HL-60/S4 (cell line): ENCODE data around the gene CCDC66.

Source experiments
- in situ Hi-C: fragments of 300-500 bp; cut with MboI; formaldehyde crosslinking; loops from 2 replicates; pipeline ENCODE4 v1.14.3; 2022; ENCODE audit warnings: low sequenced_read_pairs

Gene CCDC66

DNA sequence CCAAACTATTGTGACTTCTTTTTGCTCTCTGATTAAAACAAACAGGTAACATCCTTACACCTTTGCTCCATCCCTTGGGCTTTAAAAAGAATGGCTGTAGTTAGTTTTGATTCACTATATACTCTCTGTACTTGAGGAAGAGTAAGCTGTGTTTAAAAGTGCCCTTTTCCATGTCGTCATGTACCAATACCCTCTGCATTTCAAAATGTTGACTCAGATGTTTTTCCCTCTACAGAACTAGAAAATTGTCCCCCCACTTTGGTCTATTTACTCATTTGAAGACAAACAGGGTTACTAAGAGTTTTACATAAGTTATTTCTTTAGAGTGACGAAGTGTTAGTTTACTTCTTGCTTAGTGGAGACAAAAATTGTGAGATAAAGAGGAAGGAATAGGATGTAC lies 63.4 kb downstream of the CCDC66 start:
- in situ Hi-C loops: no loop called here

DNA sequence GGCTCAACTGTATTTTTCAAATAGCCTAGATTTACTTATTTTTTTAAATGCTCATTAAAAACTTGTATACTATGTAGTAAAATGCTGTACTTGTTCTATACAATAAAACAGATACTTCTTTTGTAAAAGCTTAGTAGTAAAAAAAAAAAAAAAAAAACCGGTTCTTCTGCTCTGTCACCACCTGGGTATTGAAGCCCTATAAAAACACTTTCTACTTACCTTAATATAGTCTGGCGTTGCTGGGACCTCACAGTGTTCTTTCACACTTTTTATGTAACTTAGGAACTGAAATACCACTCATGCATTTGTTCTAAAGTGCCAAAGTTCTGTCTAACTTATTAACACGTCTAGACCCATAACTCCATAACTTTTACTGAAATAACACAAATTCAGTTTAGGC lies 64.7 kb downstream of the CCDC66 start:
- in situ Hi-C loops: no loop called here

DNA sequence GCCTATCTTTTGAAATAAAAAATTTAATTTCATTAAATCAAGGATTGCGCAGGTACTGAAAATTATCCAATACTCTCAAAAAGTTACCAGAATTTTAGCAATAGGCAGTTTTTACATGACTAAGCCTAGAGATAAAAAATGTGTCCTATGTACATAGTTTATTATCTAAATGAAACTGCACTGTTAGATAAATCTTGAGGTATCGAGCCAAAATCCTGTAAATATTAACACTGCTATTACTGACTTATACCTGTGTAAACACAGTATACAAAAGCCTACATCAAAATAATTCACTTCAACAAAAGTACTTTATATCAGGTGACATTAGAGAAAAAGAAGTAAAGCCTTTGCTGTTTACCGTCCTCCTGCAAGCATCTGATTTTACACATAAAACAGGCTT lies 65.4 kb downstream of the CCDC66 start:
- in situ Hi-C loops: no loop called here

DNA sequence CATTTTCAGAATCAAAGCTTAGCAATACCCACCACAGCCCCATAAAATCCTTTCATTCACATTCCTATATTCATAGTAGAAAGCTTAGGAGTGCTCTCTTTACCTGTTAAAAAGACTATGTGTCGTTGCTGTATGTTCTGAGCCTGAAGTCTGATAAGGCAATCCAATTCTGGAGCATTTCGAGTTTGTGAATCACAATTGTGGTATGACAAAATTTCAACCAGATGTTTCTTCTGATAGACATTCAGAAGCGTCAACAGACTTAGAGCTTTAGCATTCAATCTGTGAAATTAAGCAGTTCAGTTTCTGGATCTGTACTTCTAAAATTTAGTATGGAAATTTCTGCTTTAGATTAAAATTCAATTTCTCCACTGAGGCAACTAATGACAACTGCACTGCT lies 67.8 kb downstream of the CCDC66 start:
- in situ Hi-C loops: no loop called here

DNA sequence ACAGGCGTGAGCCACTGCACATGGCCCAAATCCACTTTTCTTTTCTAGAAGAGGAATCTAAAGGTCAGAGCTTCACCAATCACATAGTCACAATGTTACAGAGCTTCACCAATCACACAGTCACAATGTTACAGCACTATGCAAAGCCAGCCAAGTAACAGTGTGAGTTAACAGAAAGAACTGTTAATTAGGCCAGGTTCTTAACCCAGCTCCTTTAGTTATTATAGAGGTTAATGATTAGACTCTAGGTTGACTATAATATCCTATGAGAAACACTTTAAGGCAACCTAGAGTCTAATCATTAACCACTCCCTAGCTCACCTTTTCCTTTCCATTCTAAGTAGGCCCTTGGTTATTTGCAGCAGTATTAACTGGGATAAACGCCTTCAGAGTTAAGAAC lies 72.1 kb downstream of the CCDC66 start:
- in situ Hi-C loops: no loop called here

DNA sequence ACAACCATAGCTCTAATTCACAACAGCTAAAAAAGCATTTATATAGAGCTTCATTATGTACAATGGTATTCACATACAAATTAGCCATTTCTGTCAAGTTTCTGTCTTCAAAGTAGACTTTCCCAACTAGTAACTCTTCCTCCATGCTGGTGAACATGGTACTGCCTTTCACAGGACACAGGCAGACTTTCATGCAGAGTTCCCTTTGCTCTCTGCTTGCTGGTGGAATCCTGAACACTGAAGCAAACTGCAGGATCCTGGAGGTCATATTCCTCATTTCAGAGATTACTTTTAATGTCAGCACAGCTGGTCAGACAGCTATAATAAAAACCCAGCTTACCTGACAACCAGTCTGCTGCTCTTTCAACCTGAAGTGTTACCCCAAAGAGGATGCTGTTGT lies 72.5 kb downstream of the CCDC66 start:
- in situ Hi-C loops: no loop called here

DNA sequence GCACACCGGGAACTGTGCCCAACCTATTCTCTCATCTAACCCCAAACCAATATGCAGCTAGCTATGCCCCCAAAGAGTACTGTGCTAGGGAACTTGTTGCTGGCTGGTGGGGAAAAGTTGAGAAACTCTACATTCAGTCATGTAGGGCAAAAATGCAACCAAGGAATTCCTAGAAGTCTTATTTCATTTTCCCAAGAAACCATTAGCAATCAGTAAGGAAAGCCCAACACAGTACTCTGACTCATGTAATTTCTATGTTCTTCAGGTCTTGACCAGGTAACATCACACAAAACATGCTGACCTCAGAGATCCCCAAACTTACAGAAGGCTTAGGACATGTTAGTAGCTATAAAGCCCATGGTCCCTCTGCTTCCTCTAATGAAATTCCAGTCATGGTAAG lies 74.0 kb downstream of the CCDC66 start:
- in situ Hi-C loops: no loop called here

DNA sequence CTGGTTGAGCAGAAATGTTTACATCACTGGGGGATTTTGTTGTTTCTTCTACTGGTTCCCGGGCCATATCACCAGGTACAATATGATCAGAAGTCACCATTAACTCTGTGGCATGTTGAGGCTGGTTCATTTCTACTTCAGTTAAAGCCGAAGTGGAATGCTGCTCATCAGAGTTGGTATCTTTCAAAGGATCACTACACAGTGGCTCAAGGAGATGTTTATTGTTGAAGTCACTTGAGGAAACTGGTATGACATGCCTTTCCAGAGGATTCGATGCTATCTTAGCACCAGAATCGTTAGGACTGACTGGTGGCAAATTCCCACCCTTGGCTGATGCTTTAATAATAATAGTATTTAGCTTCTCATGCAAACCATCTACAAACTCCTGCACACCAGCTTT lies 76.2 kb downstream of the CCDC66 start:
- in situ Hi-C loops: no loop called here

DNA sequence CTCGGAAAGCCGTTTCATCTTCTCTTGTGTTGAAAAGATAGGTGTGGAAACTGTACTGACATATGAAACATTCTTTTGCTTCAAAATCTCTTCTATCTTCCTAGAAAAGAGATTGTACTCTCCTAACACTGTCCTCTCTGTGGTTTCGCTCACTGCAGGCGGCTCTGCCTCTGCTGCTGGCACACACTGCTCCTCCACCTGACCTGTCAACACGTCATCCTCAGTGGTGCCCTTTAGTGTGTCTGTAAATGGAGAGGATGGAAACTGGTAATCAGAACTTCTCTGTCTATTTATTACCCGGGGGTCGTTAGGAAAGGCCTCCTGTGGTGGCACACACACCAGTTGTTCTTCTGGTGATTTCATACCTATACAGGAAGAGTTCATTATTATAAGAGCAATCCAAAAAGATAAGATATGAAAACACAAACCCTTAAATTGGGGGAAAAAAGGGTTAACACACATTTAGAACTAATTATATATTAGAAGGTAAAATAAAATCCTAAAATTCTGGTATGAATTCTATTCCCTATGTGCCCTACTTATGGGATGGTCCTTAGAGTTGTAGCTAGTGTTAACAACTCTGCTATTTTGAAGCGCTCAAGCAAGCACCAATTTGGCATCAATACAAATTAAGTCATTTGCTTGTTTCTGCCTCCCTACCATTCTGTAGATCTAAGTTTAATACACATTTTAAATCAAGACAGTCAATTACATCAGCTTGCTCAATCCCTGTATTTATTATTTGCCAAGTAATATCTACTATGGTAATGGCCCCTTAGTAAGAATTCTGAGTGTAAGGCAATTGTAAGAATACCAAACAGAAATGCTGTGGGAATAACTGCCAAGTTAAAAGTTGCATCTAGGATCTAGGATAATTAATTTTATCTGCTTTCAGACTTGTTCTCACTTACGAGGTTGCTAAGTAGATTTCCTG lies 76.9 kb downstream of the CCDC66 start:
- in situ Hi-C loops: no loop called here

DNA sequence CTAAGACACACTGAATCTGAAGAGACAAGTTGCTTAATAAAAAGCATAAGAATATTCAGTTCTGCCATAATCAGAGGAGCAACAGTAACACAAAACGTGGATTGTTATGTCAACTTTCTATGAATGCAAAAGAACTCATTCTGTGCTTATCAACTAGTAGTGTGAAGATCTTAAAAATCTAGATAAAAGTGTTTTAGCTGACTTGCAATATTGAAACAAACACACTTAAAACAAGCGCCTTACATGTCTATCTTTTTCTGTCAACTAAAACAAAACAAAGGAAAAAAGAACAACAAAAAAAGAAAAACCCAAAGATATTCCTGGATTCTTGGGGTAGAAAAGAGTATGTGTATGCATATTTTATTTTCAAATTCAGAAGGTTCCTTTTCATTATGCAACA lies 88.4 kb downstream of the CCDC66 start:
- in situ Hi-C loops: no loop called here

DNA sequence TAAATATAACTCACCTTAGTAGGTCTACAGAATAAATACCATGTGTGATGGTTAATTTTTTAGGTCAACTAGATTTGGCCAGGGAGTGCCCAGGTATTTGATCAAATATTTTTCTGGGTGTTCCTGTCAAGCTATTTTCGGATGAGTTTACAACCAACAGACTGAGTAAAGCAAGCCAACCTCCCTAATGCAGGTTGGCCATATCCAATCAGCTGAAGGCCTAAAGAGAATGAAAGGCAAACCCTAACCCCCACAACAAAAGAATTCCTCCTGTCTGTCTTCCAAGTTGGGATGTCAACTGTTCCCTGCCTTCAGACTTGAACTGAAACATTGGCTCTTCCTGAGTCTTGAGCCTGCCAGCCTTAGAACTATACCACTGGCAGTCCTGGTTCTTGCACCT lies 97.5 kb downstream of the CCDC66 start:
- in situ Hi-C loops: no loop called here

DNA sequence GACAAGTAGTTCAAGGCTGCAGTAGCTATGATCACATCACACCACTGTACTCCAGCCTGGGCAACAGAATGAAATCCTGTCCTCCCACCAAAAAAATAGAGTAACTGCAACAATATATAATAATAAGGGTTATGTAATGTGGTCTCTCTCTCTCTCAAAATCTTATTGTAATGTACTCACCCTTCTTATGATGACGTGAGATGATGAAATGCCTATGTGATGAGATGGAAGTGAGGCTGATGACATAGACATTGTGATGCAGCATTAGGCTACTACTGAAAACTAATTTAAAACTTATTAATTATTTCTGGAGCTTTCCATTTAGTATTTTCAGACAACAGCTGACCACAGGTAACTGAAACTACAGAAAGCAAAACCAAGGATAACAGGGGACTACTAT lies 98.7 kb downstream of the CCDC66 start:
- in situ Hi-C loops: no loop called here

DNA sequence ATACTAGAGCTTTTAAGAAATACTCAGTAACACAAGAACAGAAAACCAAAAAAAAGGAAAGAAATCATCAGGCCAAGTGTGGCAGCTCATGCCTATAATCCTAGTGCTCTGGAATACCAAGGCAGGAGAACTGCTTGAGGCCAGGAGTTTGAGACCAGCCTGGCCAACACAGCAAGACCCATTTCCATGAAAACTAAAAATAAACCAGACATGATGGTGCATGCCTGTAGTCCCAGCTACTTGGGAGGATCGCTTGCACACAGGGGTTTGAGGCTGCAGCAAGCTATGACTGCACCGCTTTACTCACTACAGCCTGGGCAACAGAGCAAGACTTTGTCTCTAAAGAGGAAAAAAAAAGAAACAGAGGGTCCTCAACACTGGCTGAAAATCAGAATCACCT lies 107.8 kb downstream of the CCDC66 start:
- in situ Hi-C loops: no loop called here

DNA sequence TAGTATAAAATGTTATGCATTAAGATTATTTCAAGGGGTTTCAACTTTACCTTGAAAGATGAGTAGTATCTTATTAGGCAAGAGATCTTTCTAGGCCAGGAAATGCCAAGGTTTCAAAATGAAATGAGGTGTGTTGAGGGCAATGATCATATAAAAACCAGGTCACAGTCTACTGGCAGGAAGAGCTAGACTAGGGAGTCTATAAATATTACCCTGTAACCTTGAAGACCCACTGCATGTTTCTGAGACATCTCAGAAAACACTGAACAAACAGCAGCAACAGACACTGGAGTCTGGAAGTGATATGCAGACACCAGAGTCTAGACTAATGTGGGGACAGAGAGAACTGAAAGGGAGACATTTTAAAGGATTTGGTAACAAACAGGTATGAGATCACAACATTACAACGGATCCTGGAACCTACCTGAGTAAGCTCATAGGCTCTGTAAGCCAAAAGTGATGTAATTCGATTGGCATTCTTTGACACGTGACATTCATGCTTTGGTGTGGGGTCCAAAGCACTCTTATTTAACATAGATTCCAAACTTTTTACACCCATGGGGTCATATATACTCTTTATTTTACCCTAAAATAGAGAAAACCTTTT lies 111.1 kb downstream of the CCDC66 start:
- in situ Hi-C loops: no loop called here
